H9 (cell line): Measurements from ENCODE around the gene TENM3. TPM values are rescaled to one million over a fixed set of nuclear protein-coding genes. Genes with fewer than 3 reads are reported as not detected.

Experiments
- DNase-seq: peaks from one replicate; pipeline ENCODE4 v3.0.0-alpha.2; 2017
- H2AFZ ChIP-seq: one replicate; pipeline ENCODE4 v1.6.1; 2013; ENCODE audit warnings: mild to moderate bottlenecking, low read length, control low read depth, moderate library complexity
- H2AK5ac ChIP-seq: 2 replicates; pipeline ENCODE4 v1.6.1; 2013; ENCODE audit warnings: low read length, control low read depth, mixed read lengths; ENCODE audit not compliant: insufficient read length
- H2BK120ac ChIP-seq: one replicate; pipeline ENCODE4 v1.6.1; 2013; ENCODE audit warnings: low read depth, mild to moderate bottlenecking, low read length, control low read depth, inconsistent platforms; ENCODE audit not compliant: poor library complexity, severe bottlenecking
- H2BK12ac ChIP-seq: 2 replicates; pipeline ENCODE4 v1.6.1; 2013; ENCODE audit warnings: low read length, control low read depth, mixed read lengths, low read depth; ENCODE audit not compliant: insufficient read length
- H2BK15ac ChIP-seq: 2 replicates; pipeline ENCODE4 v1.6.1; 2013; ENCODE audit warnings: low read depth, low read length, control low read depth
- H2BK20ac ChIP-seq: one replicate; pipeline ENCODE4 v1.6.1; 2013; ENCODE audit warnings: low read depth, mild to moderate bottlenecking, low read length, control low read depth, inconsistent platforms; ENCODE audit not compliant: poor library complexity, severe bottlenecking
- H2BK5ac ChIP-seq: 2 replicates; pipeline ENCODE4 v1.6.1; 2013; ENCODE audit warnings: low read length, control low read depth, mixed read lengths; ENCODE audit not compliant: insufficient read length
- H3K14ac ChIP-seq: 2 replicates; pipeline ENCODE4 v1.6.1; 2013; ENCODE audit warnings: low read length, control low read depth; ENCODE audit not compliant: insufficient read depth
- H3K18ac ChIP-seq: 2 replicates; pipeline ENCODE4 v1.6.1; 2013; ENCODE audit warnings: low read depth, mild to moderate bottlenecking, mixed read lengths, low read length, control low read depth; ENCODE audit not compliant: insufficient read length
- H3K23ac ChIP-seq: 2 replicates; pipeline ENCODE4 v1.6.1; 2013; ENCODE audit warnings: low read length, control low read depth, mixed read lengths, low read depth; ENCODE audit not compliant: insufficient read length
- H3K23me2 ChIP-seq: 2 replicates; pipeline ENCODE4 v1.6.1; 2013; ENCODE audit warnings: low read depth, mild to moderate bottlenecking, mixed read lengths, low read length, control low read depth; ENCODE audit not compliant: insufficient read length, poor library complexity, severe bottlenecking
- H3K27ac ChIP-seq: 2 replicates; pipeline ENCODE4 v1.5.1; 2013; ENCODE audit warnings: low read length, control low read depth, mixed read lengths, low read depth; ENCODE audit not compliant: insufficient read length
- H3K27me3 ChIP-seq: 2 replicates; pipeline ENCODE4 v1.6.1; 2013; ENCODE audit warnings: low read length, control low read depth, inconsistent platforms; ENCODE audit not compliant: insufficient read depth
- H3K4ac ChIP-seq: 2 replicates; pipeline ENCODE4 v1.6.1; 2013; ENCODE audit warnings: low read depth, mild to moderate bottlenecking, control low read depth, inconsistent platforms, low read length, moderate library complexity
- H3K4me1 ChIP-seq: 2 replicates; pipeline ENCODE4 v1.6.1; 2013; ENCODE audit warnings: low read length, control low read depth, inconsistent platforms; ENCODE audit not compliant: insufficient read depth
- H3K4me2 ChIP-seq: 2 replicates; pipeline ENCODE4 v1.6.1; 2013; ENCODE audit warnings: low read length, control low read depth, mixed read lengths; ENCODE audit not compliant: insufficient read length, insufficient read depth
- H3K56ac ChIP-seq: 2 replicates; pipeline ENCODE4 v1.6.1; 2013; ENCODE audit warnings: low read depth, mild to moderate bottlenecking, mixed read lengths, low read length, control low read depth; ENCODE audit not compliant: insufficient read length
- H3K79me1 ChIP-seq: 2 replicates; pipeline ENCODE4 v1.6.1; 2013; ENCODE audit warnings: low read depth, mild to moderate bottlenecking, moderate library complexity, low read length, control low read depth, inconsistent platforms; ENCODE audit not compliant: insufficient read depth, poor library complexity, severe bottlenecking
- H3K79me2 ChIP-seq: 2 replicates; pipeline ENCODE4 v1.6.1; 2013; ENCODE audit warnings: low read length, control low read depth, inconsistent platforms; ENCODE audit not compliant: insufficient read depth
- H3K9ac ChIP-seq: 2 replicates; pipeline ENCODE4 v1.6.1; 2013; ENCODE audit warnings: low read length, control low read depth, mixed read lengths; ENCODE audit not compliant: insufficient read length; ENCODE audit errors: extremely low read depth
- H3K9me3 ChIP-seq: one replicate; pipeline ENCODE4 v1.6.1; 2013; ENCODE audit warnings: low read depth, low read length, inconsistent platforms; ENCODE audit not compliant: control insufficient read depth
- H3T11ph ChIP-seq: one replicate; pipeline ENCODE4 v1.6.1; 2013; ENCODE audit warnings: mild to moderate bottlenecking, low read length, control low read depth, inconsistent platforms
- H4K20me1 ChIP-seq: one replicate; pipeline ENCODE4 v1.6.1; 2013; ENCODE audit not compliant: control insufficient read depth, insufficient read length, insufficient read depth
- H4K5ac ChIP-seq: 2 replicates; pipeline ENCODE4 v1.6.1; 2013; ENCODE audit warnings: low read depth, mild to moderate bottlenecking, mixed read lengths, low read length, control low read depth; ENCODE audit not compliant: insufficient read length
- H4K8ac ChIP-seq: replicated peaks from 2 replicates; pipeline ENCODE4 v1.6.1; 2013; ENCODE audit warnings: low read length, control low read depth, mixed read lengths, low read depth; ENCODE audit not compliant: insufficient read length
- H4K91ac ChIP-seq: 2 replicates; pipeline ENCODE4 v1.6.1; 2013; ENCODE audit warnings: low read depth, mild to moderate bottlenecking, moderate library complexity, mixed read lengths, low read length, control low read depth; ENCODE audit not compliant: insufficient read length
- H3K27ac Mint-ChIP-seq, 3 experiments: 2 replicates in 2 of 3; 3 replicates in 1 of 3; pipeline ENCODE4 v1.8.0; 2020 to 2021; ENCODE audit warnings: mixed read lengths in 3 of 3, mild to moderate bottlenecking in 1 of 3, moderate library complexity in 1 of 3
- H3K27me3 Mint-ChIP-seq: 2 replicates; pipeline ENCODE4 v1.8.0; 2021; ENCODE audit warnings: low read depth, mild to moderate bottlenecking, moderate library complexity, mixed read lengths
- H3K36me3 Mint-ChIP-seq, 3 experiments: 2 replicates in 2 of 3; 3 replicates in 1 of 3; pipeline ENCODE4 v1.8.0; 2020 to 2021; ENCODE audit warnings: low read depth in 3 of 3, mixed read lengths in 3 of 3; ENCODE audit not compliant: insufficient read depth in 1 of 3
- H3K4me1 Mint-ChIP-seq, 2 experiments: 2 replicates each; pipeline ENCODE4 v1.8.0; 2020; ENCODE audit warnings: mixed read lengths in 2 of 2
- H3K4me3 Mint-ChIP-seq, 2 experiments: 2 replicates in 1 of 2; 3 replicates in 1 of 2; pipeline ENCODE4 v1.8.0; 2020 to 2021; ENCODE audit warnings: mild to moderate bottlenecking in 2 of 2, mixed read lengths in 2 of 2, moderate library complexity in 1 of 2
- H3K9me3 Mint-ChIP-seq, 2 experiments: 2 replicates in 1 of 2; 3 replicates in 1 of 2; pipeline ENCODE4 v1.8.0; 2020; ENCODE audit warnings: mild to moderate bottlenecking in 2 of 2, mixed read lengths in 2 of 2, moderate library complexity in 1 of 2
- CTCF ChIP-seq: fragments of 200-600 bp; sonication (generic); conservative IDR thresholded peaks from 3 replicates; pipeline ENCODE4 v1.8.0; 2021; ENCODE audit warnings: antibody characterized with exemption, mild to moderate bottlenecking
- WGBS: extraction: QIAGEN DNeasy Blood & Tissue Kit; methylation state at CpG from one replicate; pipeline ENCODE4 v1.1.7; 2013; ENCODE audit warnings: missing lambda C conversion rate, low lambda C conversion rate, mixed read lengths; ENCODE audit not compliant: insufficient read length; ENCODE audit errors: extremely low coverage; 5-methylcytosine and 5-hydroxymethylcytosine counted together
- total RNA-seq: library from RNA; stranded (reverse); gene quantifications from 2 replicates; pipeline ENCODE4 v1.2.1, GENCODE V29; 2021

The TENM3 gene
- total RNA-seq, 1 experiment from 2014 or later: 49.6 TPM

DNA sequence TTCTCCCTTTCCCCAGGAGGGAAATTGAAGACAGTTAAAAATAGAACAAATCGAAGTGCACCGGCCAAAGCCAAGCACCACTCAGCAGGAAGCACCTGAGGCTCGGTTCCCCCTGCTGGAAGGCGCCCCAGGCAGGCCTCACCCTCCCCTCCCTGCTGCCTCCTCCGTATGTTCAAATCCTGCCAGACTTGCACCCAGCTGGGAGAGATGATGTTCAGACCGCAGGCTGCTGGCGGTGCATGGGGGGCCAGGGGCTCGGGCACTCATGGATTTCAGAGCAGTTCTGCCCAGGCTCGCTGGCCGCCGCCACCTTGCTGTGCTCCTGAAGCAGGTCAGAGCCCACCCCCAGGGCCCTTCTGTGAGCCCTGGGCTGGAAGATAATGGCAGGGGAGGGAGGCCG is 582.6 kb downstream of the TENM3 start:
- no peak overlapping the region for H4K91ac ChIP-seq
- peaks cover 29 to 33% of the 10 kb centered on the region in 2 experiments for H3K4me1 Mint-ChIP-seq
- WGBS: no CpG with 5 or more reads among the region's 12 CpGs
- H2BK20ac ChIP-seq: no peak overlapping the region
- H3T11ph ChIP-seq: no peak overlapping the region
- no peak overlapping the region for H3K4ac ChIP-seq
- no peak overlapping the region for H3K18ac ChIP-seq
- H3K79me2 ChIP-seq: no peaks in the 10 kb centered on the region
- H3K9me3 ChIP-seq: no peaks in the 10 kb centered on the region
- H2AFZ ChIP-seq: no peak overlapping the region
- H2BK15ac ChIP-seq: no peak overlapping the region
- no peak overlapping the region for H3K9ac ChIP-seq
- no peak for TF ChIP-seq CTCF
- H4K5ac ChIP-seq: no peak overlapping the region
- H3K4me1 ChIP-seq: no peaks in the 10 kb centered on the region
- no peak overlapping the region for H2BK5ac ChIP-seq
- no peak overlapping the region for H3K56ac ChIP-seq
- H3K27ac ChIP-seq: no peak overlapping the region
- no peak overlapping the region for H2BK12ac ChIP-seq
- H3K9me3 Mint-ChIP-seq: no peaks in the 10 kb centered on the region
- H3K14ac ChIP-seq: peak overlapping the region; percentile 20; the same call in 1 of the 2 replicates
- H3K23ac ChIP-seq: no peak overlapping the region
- DNase-seq: no peak
- no peak overlapping the region for H2AK5ac ChIP-seq
- no peak overlapping the region; a peak in 1 of 7 replicates for H3K27ac Mint-ChIP-seq
- H3K4me2 ChIP-seq: no peak overlapping the region
- H3K79me1 ChIP-seq: no peaks in the 10 kb centered on the region
- H3K36me3 Mint-ChIP-seq: peaks cover 0 to 2% (median 0%) of the 10 kb centered on the region in 3 experiments; a peak in 2 of 7 replicates
- no peak overlapping the region for H2BK120ac ChIP-seq
- H3K4me3 Mint-ChIP-seq: no peak overlapping the region
- H4K20me1 ChIP-seq: no peaks in the 10 kb centered on the region
- no peaks in the 10 kb centered on the region; the same call in 1 of the 2 replicates for H3K27me3 Mint-ChIP-seq
- H3K27me3 ChIP-seq: no peaks in the 10 kb centered on the region
- H4K8ac ChIP-seq: no peak overlapping the region
- no peaks in the 10 kb centered on the region for H3K23me2 ChIP-seq
